ENCODE results near the gene IL2RA.
"Not testable (repeated sequence)": the region's sequence is repeated elsewhere in the genome, so short reads cannot be mapped to it uniquely, and the experiment has no call there.

IL2RA gene

GRCh38 chr10:6062101-6062771 is at the start of gene IL2RA:
IL2RA (minus strand) TSS chr10:6062367; CDS start chr10:6062151, 216 bp downstream.
- DNase-seq = no peak

GRCh38 chr10:6110136-6110535 is 48.0 kb upstream of the IL2RA start:
- no peak for DNase-seq

GRCh38 chr10:6109444-6109775 is 47.2 kb upstream of the IL2RA start:
- DNase-seq = no peak

GRCh38 chr10:6108631-6109443 is 46.7 kb upstream of the IL2RA start:
- DNase-seq = no peak

- DNase-seq = no peak
Measured at GRCh38 chr10:6108072-6108471, 45.9 kb upstream of the IL2RA start.

GRCh38 chr10:6107616-6108015 is 45.4 kb upstream of the IL2RA start:
- not testable (repeated sequence) for DNase-seq

GRCh38 chr10:6103591-6103990 is 41.4 kb upstream of the IL2RA start:
- DNase-seq = no peak

- DNase-seq = no peak
Measured at GRCh38 chr10:6102128-6102527, 40.0 kb upstream of the IL2RA start.

GRCh38 chr10:6101181-6101580 is 39.0 kb upstream of the IL2RA start:
- DNase-seq = no peak

- no peak for DNase-seq
Measured at GRCh38 chr10:6100370-6100769, 38.2 kb upstream of the IL2RA start.

GRCh38 chr10:6098156-6098555 is 36.0 kb upstream of the IL2RA start:
- no peak for DNase-seq

- no peak for DNase-seq
Measured at GRCh38 chr10:6097063-6097462, 34.9 kb upstream of the IL2RA start.

GRCh38 chr10:6095810-6096570 is 33.8 kb upstream of the IL2RA start:
- no peak for DNase-seq

GRCh38 chr10:6092731-6093130 is 30.6 kb upstream of the IL2RA start:
- no peak for DNase-seq

- no peak for DNase-seq
Measured at GRCh38 chr10:6091630-6092029, 29.5 kb upstream of the IL2RA start.

- no peak for DNase-seq
Measured at GRCh38 chr10:6089334-6090219, 27.4 kb upstream of the IL2RA start.

GRCh38 chr10:6088721-6089333 is 26.7 kb upstream of the IL2RA start, which contains the start of gene RBM17:
RBM17 (plus strand) TSS chr10:6089034; CDS start chr10:6097066, 8,032 bp downstream.
- DNase-seq = peak; percentile 69

- peak; percentile 77 for DNase-seq
Measured at GRCh38 chr10:6086375-6087233, 24.4 kb upstream of the IL2RA start.

GRCh38 chr10:6083523-6084475 is 21.6 kb upstream of the IL2RA start:
- no peak for DNase-seq
